Common myeloid progenitor, CD34-positive (primary cell): Measurements from ENCODE around the gene EHD1.

Source experiments
- CTCF ChIA-PET: fragments of 350-600 bp; sonication (Branson Sonifier 250); formaldehyde crosslinking; loops from one replicate; lab custom pipeline; 2021; ENCODE audit warnings: antibody characterized with exemption; lab: Charles Lee
- POLR2A ChIA-PET: fragments of 350-600 bp; sonication (Branson Sonifier 250); formaldehyde crosslinking; loops from one replicate; lab custom pipeline; 2021; ENCODE audit warnings: antibody characterized with exemption; lab: Charles Lee
- DNase-seq, 3 donors: peaks; one replicate each; pipeline versions ENCODE4 v3.0.0 to v3.0.0-alpha.2; 2013
- H3K27ac ChIP-seq, 2 experiments: 1 replicate in 1 of 2; 2 replicates in 1 of 2; pipeline ENCODE4 v1.7.0; 2013; ENCODE audit warnings: inconsistent platforms in 2 of 2, low read length in 2 of 2, mild to moderate bottlenecking in 2 of 2, low read depth in 1 of 2, moderate library complexity in 1 of 2; ENCODE audit not compliant: severe bottlenecking in 2 of 2, insufficient read depth in 1 of 2, poor library complexity in 1 of 2
- H3K27me3 ChIP-seq, 5 experiments: replicated peaks in 2 of 5; 1 replicate in 3 of 5; 2 replicates in 2 of 5; pipeline versions ENCODE4 v1.6.1 to v1.7.0; 2013; ENCODE audit warnings: low read length in 4 of 5, mild to moderate bottlenecking in 2 of 5, moderate library complexity in 2 of 5, inconsistent platforms in 1 of 5; ENCODE audit not compliant: insufficient read depth in 5 of 5, control insufficient read depth in 4 of 5
- H3K36me3 ChIP-seq, 4 experiments: 1 replicate in 2 of 4; 2 replicates in 2 of 4; pipeline versions ENCODE4 v1.6.1 to v1.7.0; 2013; ENCODE audit warnings: low read length in 3 of 4, control low read depth in 1 of 4, mild to moderate bottlenecking in 1 of 4; ENCODE audit not compliant: control insufficient read depth in 4 of 4, insufficient read depth in 4 of 4
- H3K4me1 ChIP-seq, 4 experiments: 1 replicate in 3 of 4; 2 replicates in 1 of 4; pipeline versions ENCODE4 v1.6.1 to v1.7.1; 2013; ENCODE audit warnings: low read length in 3 of 4, mild to moderate bottlenecking in 3 of 4, control low read depth in 1 of 4, inconsistent platforms in 1 of 4, moderate library complexity in 1 of 4; ENCODE audit not compliant: control insufficient read depth in 4 of 4, insufficient read depth in 4 of 4; ENCODE audit errors: control extremely low read depth in 1 of 4
- H3K4me3 ChIP-seq, 7 experiments: 1 replicate in 4 of 7; 2 replicates in 3 of 7; pipeline versions ENCODE4 v1.5.1 to v1.7.0; 2013; ENCODE audit warnings: mild to moderate bottlenecking in 7 of 7, low read length in 6 of 7, moderate library complexity in 6 of 7, inconsistent platforms in 2 of 7, low read depth in 2 of 7, control low read depth in 1 of 7; ENCODE audit not compliant: insufficient read depth in 4 of 7, control insufficient read depth in 1 of 7; ENCODE audit errors: extremely low read depth in 1 of 7
- H3K9me3 ChIP-seq, 5 experiments: 1 replicate in 4 of 5; 2 replicates in 1 of 5; pipeline versions ENCODE4 v1.6.1 to v1.7.1; 2013; ENCODE audit warnings: low read length in 4 of 5, mild to moderate bottlenecking in 2 of 5, inconsistent platforms in 1 of 5, low read depth in 1 of 5, moderate library complexity in 1 of 5; ENCODE audit not compliant: control insufficient read depth in 4 of 5, insufficient read depth in 2 of 5; ENCODE audit errors: control extremely low read depth in 1 of 5
- WGBS: methylation state at CpG from one replicate; pipeline ENCODE4 v1.1.5; 2013; ENCODE audit not compliant: insufficient coverage; 5-methylcytosine and 5-hydroxymethylcytosine counted together

EHD1 gene

GRCh38 chr11:64802370-64803157, 75.9 kb downstream of the EHD1 start:
- H3K9me3 ChIP-seq, result no peaks in the 10 kb centered on the region
- 2% methylated on average over 44 of the region's 54 CpGs for WGBS
- H3K27ac ChIP-seq, result peak overlapping the region; percentile 58 to 80
- peak in 1 of 3 donors; percentile 47 for DNase-seq
- H3K27me3 ChIP-seq, result no peaks in the 10 kb centered on the region
- peaks cover 7 to 58% (median 35%) of the 10 kb centered on the region in 4 experiments for H3K36me3 ChIP-seq
- H3K4me1 ChIP-seq, result peaks cover 0 to 55% (median 49%) of the 10 kb centered on the region in 4 experiments
- ChIA-PET POLR2A (interaction anchor here (0.7 kb wide), 1 partner anchor 57 kb away, joined by 3 read pairs; no protein-coding TSS in a partner anchor), CTCF (interaction anchor here (0.8 to 5.2 kb wide), 4 partner anchors 12 to 23 kb away, joined by 4 to 42 read pairs (median 9); no protein-coding TSS in a partner anchor)
- H3K4me3 ChIP-seq, result peak overlapping the region; percentile 34 to 80 (median 67)
